Small intestine (tissue), 7 donors: ENCODE measurements around the gene COQ10B. TPM values are rescaled to one million over a fixed set of nuclear protein-coding genes. Genes with fewer than 3 reads are reported as not detected.

Experiments
- DNase-seq, 2 donors: peaks; one replicate each; pipeline versions ENCODE4 v3.0.0 to v3.0.0-alpha.2; 2013
- FAIRE-seq: peaks from 2 replicates; lab custom pipeline; 2012; peaks lifted over from hg19 to GRCh38; lab: Jason Lieb, UNC
- H3K27ac ChIP-seq, 3 donors: one replicate each; pipeline ENCODE4 v1.5.1; 2013; ENCODE audit warnings: low read length in 2 of 3, mild to moderate bottlenecking in 2 of 3, control low read depth in 1 of 3, inconsistent platforms in 1 of 3, low read depth in 1 of 3, moderate library complexity in 1 of 3
- H3K27me3 ChIP-seq, 3 donors: one replicate each; pipeline ENCODE4 v1.6.1; 2013; ENCODE audit warnings: low read length in 3 of 3, inconsistent platforms in 1 of 3; ENCODE audit not compliant: control insufficient read depth in 3 of 3, insufficient read depth in 3 of 3
- H3K36me3 ChIP-seq, 3 donors: one replicate each; pipeline ENCODE4 v1.6.1; 2013; ENCODE audit warnings: low read length in 3 of 3, inconsistent platforms in 1 of 3, low read depth in 1 of 3, mild to moderate bottlenecking in 1 of 3, moderate library complexity in 1 of 3; ENCODE audit not compliant: control insufficient read depth in 3 of 3, insufficient read depth in 2 of 3
- H3K4me1 ChIP-seq, 3 donors: one replicate each; pipeline ENCODE4 v1.6.1; 2013; ENCODE audit warnings: low read length in 2 of 3, inconsistent platforms in 1 of 3, low read depth in 1 of 3, mild to moderate bottlenecking in 1 of 3, moderate library complexity in 1 of 3; ENCODE audit not compliant: control insufficient read depth in 3 of 3, insufficient read depth in 2 of 3
- H3K4me3 ChIP-seq, 3 donors: one replicate each; pipeline ENCODE4 v1.5.1; 2013; ENCODE audit warnings: low read length in 3 of 3, control low read depth in 1 of 3, inconsistent platforms in 1 of 3, low read depth in 1 of 3, mild to moderate bottlenecking in 1 of 3, moderate library complexity in 1 of 3
- H3K9me3 ChIP-seq, 2 donors: one replicate each; pipeline ENCODE4 v1.6.1; 2013; ENCODE audit warnings: low read depth in 1 of 2, low read length in 1 of 2; ENCODE audit not compliant: control insufficient read depth in 2 of 2, insufficient read depth in 1 of 2
- WGBS, 3 donors: extraction: QIAGEN DNeasy Blood & Tissue Kit; methylation state at CpG; one replicate each; pipeline ENCODE4 v1.1.7; 2013; 5-methylcytosine and 5-hydroxymethylcytosine counted together
- polyA plus RNA-seq, 4 donors: library from polyadenylated mRNA; stranded (reverse) in 3 of 4; unstranded in 1 of 4; fragments of 200-250 nt in 3 of 4; fragments of 120-200 nt in 1 of 4; gene quantifications; one replicate each; pipeline versions ENCODE4 v1.2.1 to v1.2.3, GENCODE V29; 2013
- donor health status: healthy with polysubstance abuse.
- donor health status: control.
- donor health status: control.
- donor health status: Bipolar disorder and iron deficiency.
- donor health status: healthy.

Gene COQ10B
- polyA plus RNA-seq, 4 donors = 10.7 to 25.7 (median 18.3) TPM

DNA sequence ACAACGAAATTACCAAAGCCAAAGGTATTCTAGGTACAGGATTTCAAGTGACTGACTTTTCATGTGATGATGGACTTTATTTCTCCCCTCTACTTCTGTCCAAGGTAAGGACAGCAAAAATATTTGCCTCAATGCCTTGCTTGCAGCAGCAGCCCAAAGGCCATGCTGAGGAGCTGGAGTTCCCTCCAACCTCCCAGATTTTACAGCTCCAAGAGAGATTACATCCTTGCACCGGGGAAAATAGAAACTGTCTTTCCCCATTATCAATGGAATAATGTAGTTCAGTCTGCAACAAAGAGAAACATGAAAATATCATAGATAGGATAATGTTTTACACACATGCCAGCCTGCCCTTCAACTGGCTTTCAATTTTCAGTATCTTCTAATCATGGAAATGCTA lies 32.8 kb downstream of the COQ10B start:
- H3K27me3 ChIP-seq = no peaks in the 10 kb centered on the region
- no peak overlapping the region for H3K4me3 ChIP-seq
- DNase-seq (no peak), FAIRE-seq (no peak)
- H3K27ac ChIP-seq = no peak overlapping the region
- peaks cover under 1 to 33% (median 16%) of the 10 kb centered on the region in 3 donors for H3K36me3 ChIP-seq
- WGBS, 3 donors = 70 to 84% (median 83%) methylated on average over 2 of the region's 2 CpGs
- H3K4me1 ChIP-seq = peaks cover 0 to under 1% (median 0%) of the 10 kb centered on the region in 3 donors
- H3K9me3 ChIP-seq = peaks cover 0 to 15% of the 10 kb centered on the region in 2 donors

DNA sequence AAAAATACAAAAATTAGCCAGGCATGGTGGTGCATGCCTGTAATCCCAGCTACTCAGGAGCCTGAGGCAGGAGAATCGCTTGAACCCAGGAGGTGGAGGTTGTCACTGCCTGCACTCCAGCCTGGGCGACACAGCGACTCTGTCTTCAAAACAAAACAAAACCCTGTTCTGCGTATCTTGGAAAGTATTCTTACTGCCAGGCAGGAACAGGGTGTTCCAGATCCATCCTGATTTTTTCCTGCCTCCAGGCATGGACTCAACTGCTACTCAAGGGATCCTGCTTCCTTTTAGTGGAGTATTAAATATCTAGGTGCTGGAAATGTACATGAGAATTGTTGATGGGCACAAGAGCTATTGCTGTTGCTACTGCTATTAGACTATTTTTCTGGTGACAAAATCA lies 34.0 kb downstream of the COQ10B start:
- WGBS, 3 donors = 93 to 97% (median 96%) methylated on average over 4 of the region's 4 CpGs
- Histone ChIP-seq H3K9me3 (peaks cover 0 to 15% of the 10 kb centered on the region in 2 donors), H3K27ac (no peak overlapping the region), H3K4me1 (no peaks in the 10 kb centered on the region), H3K36me3 (peaks cover 0 to 40% (median 16%) of the 10 kb centered on the region in 3 donors), H3K27me3 (no peaks in the 10 kb centered on the region), H3K4me3 (no peak overlapping the region)
- DNase-seq (no peak), FAIRE-seq (no peak)

DNA sequence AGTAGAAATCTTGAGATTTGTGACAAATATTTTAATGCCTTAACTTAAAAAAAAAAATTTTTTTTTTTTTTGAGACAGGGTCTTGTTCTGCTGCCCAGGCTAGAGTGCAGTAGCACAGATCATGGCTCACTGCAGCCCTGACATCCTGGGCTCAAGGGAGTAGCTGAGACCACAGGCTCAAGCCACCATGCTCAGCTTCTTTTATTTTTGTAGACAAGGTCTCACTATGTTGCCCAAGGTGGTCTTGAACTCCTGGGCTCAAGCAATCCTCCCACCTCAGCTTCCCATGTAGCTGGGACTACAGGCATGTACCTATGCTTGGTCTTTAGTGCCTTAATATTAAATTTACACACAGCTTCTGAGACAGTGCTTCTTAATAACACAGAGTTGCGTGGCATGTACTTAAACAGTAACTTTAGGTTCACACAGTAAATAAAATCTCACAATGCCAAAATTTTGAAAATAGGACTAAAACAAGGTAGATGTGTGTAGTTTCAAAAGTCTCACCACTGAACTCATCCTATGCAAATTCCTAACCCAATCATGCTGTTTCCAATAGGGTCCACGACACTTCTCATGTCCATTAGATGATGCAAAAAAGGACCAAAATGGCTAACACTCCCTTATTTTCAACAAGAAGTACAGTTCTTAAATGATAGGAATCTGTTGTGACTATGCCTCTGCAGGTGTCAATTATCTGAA lies 42.2 kb downstream of the COQ10B start:
- H3K36me3 ChIP-seq = peaks cover 11 to 33% (median 11%) of the 10 kb centered on the region in 3 donors
- FAIRE-seq = no peak

DNA sequence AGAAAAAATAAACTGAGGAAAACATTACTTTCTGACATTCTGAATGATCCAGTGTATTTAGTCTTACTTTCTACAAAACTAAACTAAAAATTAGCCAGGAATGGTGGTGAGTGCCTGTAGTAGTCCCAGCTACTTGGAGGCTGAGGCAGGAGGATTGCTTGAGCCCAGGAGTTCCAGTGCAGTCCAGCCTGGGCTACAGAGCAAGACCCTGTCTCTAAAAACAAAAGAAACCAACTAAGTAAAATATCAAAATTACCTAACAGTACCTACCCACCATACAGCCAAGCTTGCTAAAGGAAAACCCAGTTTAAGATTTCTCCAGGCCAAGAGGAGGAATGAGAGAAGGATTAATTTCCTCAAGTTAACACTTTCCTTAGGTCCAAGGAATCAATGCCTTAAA lies 43.3 kb downstream of the COQ10B start:
- H3K36me3 ChIP-seq = peaks cover 11 to 27% (median 11%) of the 10 kb centered on the region in 3 donors
- DNase-seq = no peak
- H3K27me3 ChIP-seq = no peaks in the 10 kb centered on the region
- H3K27ac ChIP-seq = peak overlapping the region in 1 of 3 donors; percentile 32
- peaks cover 7 to 16% (median 10%) of the 10 kb centered on the region in 3 donors for H3K4me1 ChIP-seq
- no peak overlapping the region for H3K4me3 ChIP-seq
- no peak for FAIRE-seq
- H3K9me3 ChIP-seq = no peaks in the 10 kb centered on the region

More for the DNA sequence above, 42.2 kb downstream of the COQ10B start:
- no peaks in the 10 kb centered on the region for H3K27me3 ChIP-seq
- peaks cover 7 to 16% (median 10%) of the 10 kb centered on the region in 3 donors for H3K4me1 ChIP-seq
- DNase-seq = no peak
- 73 to 82% (median 73%) methylated on average over 2 of the region's 2 CpGs for WGBS, 3 donors
- no peak overlapping the region for H3K4me3 ChIP-seq
- H3K27ac ChIP-seq = no peak overlapping the region
- H3K9me3 ChIP-seq = no peaks in the 10 kb centered on the region

DNA sequence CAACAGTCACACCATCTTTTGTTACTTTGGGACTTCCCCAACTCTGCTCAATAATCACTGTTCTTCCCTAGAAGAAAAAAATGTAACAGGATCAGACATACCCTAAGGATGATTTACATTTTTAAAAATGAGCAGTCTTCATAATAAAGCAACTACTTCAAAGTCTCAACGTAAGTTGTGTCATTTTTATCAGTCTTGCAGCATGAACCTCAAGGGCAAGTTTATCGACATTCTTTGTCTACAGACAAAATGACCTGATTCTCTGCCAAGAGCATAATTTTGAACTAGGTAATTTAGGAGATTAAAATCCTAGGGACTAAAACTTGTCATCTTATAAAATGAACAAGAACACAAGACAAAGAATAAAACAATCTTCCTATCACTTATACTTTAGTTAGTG lies 44.0 kb downstream of the COQ10B start:
- peaks cover 11 to 24% (median 11%) of the 10 kb centered on the region in 3 donors for H3K36me3 ChIP-seq
- peak overlapping the region in 1 of 3 donors; percentile 77 for H3K4me3 ChIP-seq
- DNase-seq (no peak), FAIRE-seq (no peak)
- H3K27ac ChIP-seq = no peak overlapping the region
- peaks cover 7 to 18% (median 15%) of the 10 kb centered on the region in 3 donors for H3K4me1 ChIP-seq
- 4 to 27% (median 9%) methylated on average over 2 of the region's 2 CpGs for WGBS, 3 donors
- H3K27me3 ChIP-seq = no peaks in the 10 kb centered on the region
- H3K9me3 ChIP-seq = no peaks in the 10 kb centered on the region

DNA sequence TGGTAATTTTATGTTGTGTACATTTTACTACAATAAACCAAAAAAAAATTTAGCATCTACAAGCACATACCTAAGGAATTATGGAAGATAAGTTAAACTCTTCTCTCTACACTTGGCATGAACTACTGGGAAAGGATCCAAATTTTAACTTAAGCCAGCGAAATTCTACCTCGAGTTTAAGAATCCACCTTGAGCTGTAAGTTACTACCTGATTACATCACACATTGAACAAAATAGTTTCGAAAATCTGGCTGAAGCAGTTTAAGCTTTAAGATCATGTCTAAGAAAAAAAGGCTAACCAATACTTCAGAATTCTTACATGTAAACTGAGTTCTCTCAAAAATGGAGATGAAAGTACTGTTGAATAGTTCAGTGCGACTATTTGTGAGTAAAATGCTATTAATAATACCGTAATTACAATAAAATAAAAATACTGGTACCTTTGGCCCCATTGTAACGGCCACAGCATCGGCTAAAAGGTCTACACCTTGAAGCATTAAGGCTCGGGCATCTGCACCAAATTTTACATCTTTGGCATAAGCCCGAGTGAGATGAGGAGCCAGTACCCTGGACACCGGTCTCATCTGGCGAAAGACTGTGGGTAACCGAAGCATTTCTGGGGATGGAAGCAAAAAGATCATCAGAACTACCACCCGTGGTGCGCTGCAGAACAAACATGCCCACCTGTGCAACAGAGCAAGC lies 45.0 kb downstream of the COQ10B start:
- peak overlapping the region; percentile 71 to 81 (median 77) for H3K4me3 ChIP-seq
- no peak for FAIRE-seq
- H3K36me3 ChIP-seq = peaks cover 4 to 18% (median 8%) of the 10 kb centered on the region in 3 donors
- H3K4me1 ChIP-seq = peaks cover 7 to 18% (median 16%) of the 10 kb centered on the region in 3 donors
- peak overlapping the region; percentile 89 to 97 (median 93) for H3K27ac ChIP-seq
- no peak for DNase-seq
- H3K27me3 ChIP-seq = no peaks in the 10 kb centered on the region
- 3 to 10% (median 5%) methylated on average over 14 of the region's 14 CpGs for WGBS, 3 donors
- no peaks in the 10 kb centered on the region for H3K9me3 ChIP-seq

DNA sequence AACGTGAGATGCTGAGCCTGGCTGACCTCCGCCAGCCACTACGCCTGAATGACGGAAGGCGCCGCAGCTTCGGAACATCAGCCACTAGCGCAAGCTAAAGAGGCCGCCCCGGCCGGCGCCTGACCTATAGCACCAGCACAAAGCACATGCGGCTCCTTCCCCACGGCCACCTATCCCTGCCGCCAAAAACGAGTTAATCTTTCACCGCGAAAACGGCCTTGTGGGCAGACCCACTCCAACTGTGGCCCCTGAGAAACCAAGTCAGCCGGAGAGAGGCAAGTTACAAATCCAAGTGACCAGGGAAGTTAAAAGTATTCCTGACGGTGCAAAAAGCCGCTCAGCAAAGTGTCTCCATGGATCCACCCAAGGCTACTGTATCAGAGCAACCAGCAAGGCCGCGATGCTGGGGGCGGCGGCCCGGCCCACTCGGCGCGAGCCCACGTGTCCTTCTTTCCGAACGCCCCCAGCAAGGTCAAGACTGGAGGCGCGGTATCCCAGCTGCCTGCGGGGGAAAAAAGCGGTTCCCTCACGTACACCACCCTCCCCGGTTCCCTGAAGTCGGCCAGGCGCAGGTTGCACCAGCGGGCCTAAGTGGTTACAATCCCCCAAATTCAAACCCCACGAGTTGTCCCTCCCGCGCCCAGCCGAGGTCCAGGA lies 45.7 kb downstream of the COQ10B start:
- peak; percentile 76 to 88 for DNase-seq
- Histone ChIP-seq H3K27me3 (no peaks in the 10 kb centered on the region), H3K27ac (peak overlapping the region; percentile 89 to 97 (median 93)), H3K9me3 (no peaks in the 10 kb centered on the region), H3K4me1 (peaks cover 7 to 18% (median 16%) of the 10 kb centered on the region in 3 donors), H3K4me3 (peak overlapping the region; percentile 71 to 81 (median 77)), H3K36me3 (peaks cover 2 to 19% (median 6%) of the 10 kb centered on the region in 3 donors)
- FAIRE-seq = no peak
- WGBS, 3 donors = 0 to 1% (median 0%) methylated on average over 42 to 46 of the region's 46 CpGs
